Prostate gland (tissue), 2 donors: ENCODE results near the gene RFTN1.

Experiments
- POLR2A ChIP-seq: fragments of 450-650 bp; IDR thresholded peaks from one replicate; pipeline ENCODE4 v1.6.1; 2016; ENCODE audit warnings: antibody characterized with exemption, mild to moderate bottlenecking
- TF ChIP-seq, protein P1 (sequence below), 4 experiments: fragments of 200-600 bp in 2 of 4; fragments of 450-650 bp in 2 of 4; sonication (generic) in 2 of 4; IDR thresholded peaks; 1 replicate in 3 of 4; 2 replicates in 1 of 4; pipeline ENCODE4 v1.5.1; 2016 to 2019; ENCODE audit warnings: antibody characterized with exemption in 4 of 4, mild to moderate bottlenecking in 2 of 4, moderate library complexity in 2 of 4

GRCh38 chr3:16297997-16298885, 215.3 kb downstream of the RFTN1 start:
- TF ChIP-seq POLR2A: no peak
- TF ChIP-seq, protein P1, sequence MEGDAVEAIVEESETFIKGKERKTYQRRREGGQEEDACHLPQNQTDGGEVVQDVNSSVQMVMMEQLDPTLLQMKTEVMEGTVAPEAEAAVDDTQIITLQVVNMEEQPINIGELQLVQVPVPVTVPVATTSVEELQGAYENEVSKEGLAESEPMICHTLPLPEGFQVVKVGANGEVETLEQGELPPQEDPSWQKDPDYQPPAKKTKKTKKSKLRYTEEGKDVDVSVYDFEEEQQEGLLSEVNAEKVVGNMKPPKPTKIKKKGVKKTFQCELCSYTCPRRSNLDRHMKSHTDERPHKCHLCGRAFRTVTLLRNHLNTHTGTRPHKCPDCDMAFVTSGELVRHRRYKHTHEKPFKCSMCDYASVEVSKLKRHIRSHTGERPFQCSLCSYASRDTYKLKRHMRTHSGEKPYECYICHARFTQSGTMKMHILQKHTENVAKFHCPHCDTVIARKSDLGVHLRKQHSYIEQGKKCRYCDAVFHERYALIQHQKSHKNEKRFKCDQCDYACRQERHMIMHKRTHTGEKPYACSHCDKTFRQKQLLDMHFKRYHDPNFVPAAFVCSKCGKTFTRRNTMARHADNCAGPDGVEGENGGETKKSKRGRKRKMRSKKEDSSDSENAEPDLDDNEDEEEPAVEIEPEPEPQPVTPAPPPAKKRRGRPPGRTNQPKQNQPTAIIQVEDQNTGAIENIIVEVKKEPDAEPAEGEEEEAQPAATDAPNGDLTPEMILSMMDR (IDR thresholded peaks at IDR 0.05): no peak
